CD4-positive, alpha-beta memory T cell (primary cell): ENCODE measurements around the gene AGAP1. TPM values are rescaled to one million over a fixed set of nuclear protein-coding genes. Genes with fewer than 3 reads are reported as not detected.
A peak's percentile ranks its signal among the peaks of the same experiment; 100 is the strongest.
"Not testable (repeated sequence)": the region's sequence is repeated elsewhere in the genome, so short reads cannot be mapped to it uniquely, and the experiment has no call there.

Experiments used
- CTCF ChIA-PET: fragments of 350-600 bp; sonication (Branson Sonifier 250); formaldehyde crosslinking; loops from one replicate; lab custom pipeline; 2021; ENCODE audit warnings: inconsistent platforms; ENCODE audit not compliant: partially characterized antibody; lab: Charles Lee
- POLR2A ChIA-PET: fragments of 350-600 bp; sonication (Branson Sonifier 250); formaldehyde crosslinking; loops from one replicate; lab custom pipeline; 2021; ENCODE audit not compliant: partially characterized antibody; lab: Charles Lee
- DNase-seq, 5 donors: peaks; one replicate each; pipeline versions ENCODE4 v3.0.0 to v3.0.0-alpha.2; 2020 to 2022; ENCODE audit warnings: mixed read lengths in 1 of 5
- H3K27ac ChIP-seq: one replicate; pipeline ENCODE4 v1.7.0; 2013; ENCODE audit warnings: low read depth, low read length
- H3K27me3 ChIP-seq: 2 replicates; pipeline ENCODE4 v1.7.0; 2013; ENCODE audit warnings: mild to moderate bottlenecking, low read length, moderate library complexity; ENCODE audit not compliant: insufficient read depth
- H3K36me3 ChIP-seq: 2 replicates; pipeline ENCODE4 v1.7.0; 2013; ENCODE audit warnings: mild to moderate bottlenecking, low read length, moderate library complexity; ENCODE audit not compliant: insufficient read depth
- H3K4me1 ChIP-seq: 2 replicates; pipeline ENCODE4 v1.7.0; 2013; ENCODE audit warnings: mild to moderate bottlenecking, low read length, moderate library complexity; ENCODE audit not compliant: insufficient read depth
- H3K4me3 ChIP-seq, 2 donors: one replicate each; pipeline ENCODE4 v1.7.0; 2013; ENCODE audit warnings: low read length in 2 of 2, mild to moderate bottlenecking in 1 of 2
- H3K9me3 ChIP-seq, 2 donors: one replicate each; pipeline ENCODE4 v1.7.0; 2013; ENCODE audit warnings: low read length in 2 of 2, control low read depth in 1 of 2; ENCODE audit not compliant: control insufficient read depth in 1 of 2
- H3K27ac Mint-ChIP-seq, 7 donors: one replicate each; pipeline ENCODE4 v1.8.0; 2020 to 2021; ENCODE audit warnings: mixed read lengths in 7 of 7, mild to moderate bottlenecking in 6 of 7, inconsistent platforms in 3 of 7, moderate library complexity in 3 of 7
- H3K27me3 Mint-ChIP-seq, 2 donors: one replicate each; pipeline ENCODE4 v1.8.0; 2020 to 2021; ENCODE audit warnings: mixed read lengths in 2 of 2
- H3K36me3 Mint-ChIP-seq, 2 donors: one replicate each; pipeline ENCODE4 v1.8.0; 2020 to 2021; ENCODE audit warnings: mixed read lengths in 2 of 2, inconsistent platforms in 1 of 2, mild to moderate bottlenecking in 1 of 2
- H3K4me1 Mint-ChIP-seq, 4 donors: one replicate each; pipeline ENCODE4 v1.8.0; 2020 to 2021; ENCODE audit warnings: mixed read lengths in 4 of 4, mild to moderate bottlenecking in 1 of 4
- H3K4me3 Mint-ChIP-seq, 8 donors: one replicate each; pipeline ENCODE4 v1.8.0; 2020 to 2021; ENCODE audit warnings: mixed read lengths in 8 of 8, mild to moderate bottlenecking in 7 of 8, moderate library complexity in 6 of 8, inconsistent platforms in 3 of 8
- H3K9me3 Mint-ChIP-seq, 8 donors: one replicate each; pipeline ENCODE4 v1.8.0; 2020 to 2021; ENCODE audit warnings: mixed read lengths in 8 of 8, mild to moderate bottlenecking in 5 of 8, inconsistent platforms in 3 of 8, moderate library complexity in 1 of 8
- intact Hi-C: fragments of 100-400 bp; cut with micrococcal nuclease; formaldehyde crosslinking; loops from one replicate; pipeline ENCODE4 v1.15.1; 2023
- polyA plus RNA-seq, 2 donors: library from polyadenylated mRNA; unstranded; fragments of 300-500 nt; fragmentation: Illumina TruSeq; gene quantifications; one replicate each; pipeline ENCODE4 v1.2.3, GENCODE V29; 2021
- total RNA-seq, 2 experiments: library from RNA; stranded (reverse); gene quantifications; one replicate each; pipeline ENCODE4 v1.2.3, GENCODE V29; 2021

Gene AGAP1
- total and polyA plus RNA-seq, 4 experiments from 2014 or later: 0.24 to 2.9 (median 1.9) TPM

DNA sequence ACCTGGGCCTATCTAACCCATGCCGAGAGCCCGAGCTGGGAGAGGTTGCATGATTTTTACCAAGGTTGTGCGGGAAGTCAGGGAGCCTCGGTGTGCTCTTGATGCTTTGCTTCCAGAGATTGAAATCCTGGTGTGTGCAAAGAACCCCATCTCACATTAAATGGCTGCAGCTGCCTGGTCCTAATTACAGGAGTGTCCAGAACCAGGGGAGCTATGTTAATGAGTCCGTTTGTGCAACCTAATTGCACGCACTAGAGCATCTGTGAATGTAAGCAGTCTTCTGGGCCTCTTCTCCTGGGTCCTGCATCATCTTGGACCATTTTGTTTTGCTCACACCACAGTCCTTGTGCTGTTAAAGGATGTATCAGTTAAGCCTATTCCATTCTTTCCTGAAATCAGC lies 263.8 kb downstream of the AGAP1 start:
- no peaks in the 10 kb centered on the region for H3K27me3 ChIP-seq
- H3K9me3 ChIP-seq: no peaks in the 10 kb centered on the region
- no peak for DNase-seq
- no peak overlapping the region for H3K4me3 Mint-ChIP-seq
- peaks cover 0 to 2% of the 10 kb centered on the region in 2 donors for H3K27me3 Mint-ChIP-seq
- no peaks in the 10 kb centered on the region for H3K36me3 ChIP-seq
- no peak overlapping the region for H3K4me3 ChIP-seq
- no peaks in the 10 kb centered on the region for H3K36me3 Mint-ChIP-seq
- H3K27ac ChIP-seq: no peak overlapping the region
- no peak overlapping the region for H3K27ac Mint-ChIP-seq
- ChIA-PET POLR2A (no interaction called here), CTCF (interaction anchor here (3.2 to 3.6 kb wide), 2 partner anchors 9 to 11 kb away, joined by 11 to 17 read pairs; no protein-coding TSS in a partner anchor)
- H3K4me1 ChIP-seq: no peaks in the 10 kb centered on the region
- no peaks in the 10 kb centered on the region for H3K9me3 Mint-ChIP-seq
- H3K4me1 Mint-ChIP-seq: no peaks in the 10 kb centered on the region
- intact Hi-C loops: no loop called here

DNA sequence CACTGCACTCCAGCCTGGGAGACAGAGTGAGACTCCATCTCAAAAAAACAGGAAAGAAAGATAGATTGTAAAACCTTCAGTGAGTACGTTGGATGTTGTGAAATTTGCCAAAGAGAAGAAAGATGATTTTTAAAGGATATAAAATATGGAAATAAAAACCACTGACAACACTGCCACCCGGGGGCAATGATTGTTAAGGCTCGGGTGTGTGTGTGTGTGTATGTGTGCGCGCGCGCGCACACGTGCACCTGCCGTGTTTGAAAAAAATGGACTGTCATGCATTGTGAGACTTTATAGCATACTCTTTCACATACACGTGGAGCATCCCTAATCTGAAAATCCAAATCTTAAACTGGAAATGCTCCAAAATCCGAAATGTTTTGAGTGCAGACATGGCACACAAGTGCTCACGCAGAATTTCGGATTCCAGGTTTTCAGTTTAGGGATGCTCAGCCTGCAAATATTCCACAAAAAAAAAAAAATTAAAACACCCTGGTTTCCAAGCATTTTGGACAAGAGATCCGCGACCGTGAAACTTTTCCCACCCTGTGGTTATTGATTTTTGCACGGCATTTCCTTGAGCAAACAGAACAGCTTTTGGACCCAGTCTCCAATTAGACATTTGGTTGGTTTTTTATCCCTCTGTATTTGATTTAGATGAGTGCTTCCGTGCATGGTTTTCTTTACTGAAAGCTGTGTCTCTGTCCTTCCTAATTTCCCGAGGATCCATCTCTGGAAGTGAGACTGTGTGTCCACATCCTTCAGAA lies 269.2 kb downstream of the AGAP1 start:
- intact Hi-C loops: no loop called here
- Histone ChIP-seq H3K27me3 (no peaks in the 10 kb centered on the region), H3K4me1 (no peaks in the 10 kb centered on the region), H3K4me3 (no peak overlapping the region), H3K36me3 (no peaks in the 10 kb centered on the region), H3K27ac (no peak overlapping the region), H3K9me3 (no peaks in the 10 kb centered on the region)
- DNase-seq: no peak
- Mint-ChIP-seq H3K4me3 (no peak overlapping the region), H3K4me1 (peaks cover 0 to 4% (median 2%) of the 10 kb centered on the region in 4 donors), H3K27ac (no peak overlapping the region), H3K36me3 (no peaks in the 10 kb centered on the region), H3K9me3 (no peaks in the 10 kb centered on the region), H3K27me3 (peaks cover 2 to 3% of the 10 kb centered on the region in 2 donors)
- ChIA-PET POLR2A (no interaction called here), CTCF (interaction anchor here (1.1 kb wide), 1 partner anchor 17 kb away, joined by 3 read pairs; no protein-coding TSS in a partner anchor)

DNA sequence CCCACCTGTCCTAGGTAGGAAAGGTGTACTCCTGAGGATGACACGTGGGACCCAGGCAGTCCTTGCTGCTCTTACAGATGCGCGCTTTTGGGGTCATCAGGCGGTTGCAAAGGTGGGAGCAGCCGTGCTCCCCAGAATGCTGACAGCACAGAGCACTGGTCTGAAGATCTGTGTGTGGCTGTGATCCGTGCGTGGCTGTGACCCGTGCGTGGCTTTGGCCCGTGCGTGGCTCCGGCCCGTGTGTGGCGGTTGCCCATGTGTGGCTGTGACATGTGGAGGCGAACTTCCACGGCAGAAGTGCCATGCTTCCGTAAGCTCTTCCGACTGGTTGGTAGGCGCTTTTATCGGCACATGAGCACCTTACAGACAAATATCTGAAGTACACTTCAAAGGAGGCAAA lies 270.0 kb downstream of the AGAP1 start:
- H3K27me3 Mint-ChIP-seq: peaks cover 2 to 3% of the 10 kb centered on the region in 2 donors
- H3K27ac Mint-ChIP-seq: no peak overlapping the region
- no peaks in the 10 kb centered on the region for H3K27me3 ChIP-seq
- intact Hi-C loops: no loop called here
- no peak overlapping the region for H3K27ac ChIP-seq
- no peaks in the 10 kb centered on the region for H3K4me1 ChIP-seq
- H3K36me3 ChIP-seq: no peaks in the 10 kb centered on the region
- H3K36me3 Mint-ChIP-seq: no peaks in the 10 kb centered on the region
- ChIA-PET POLR2A (no interaction called here), CTCF (interaction anchor here (1.1 kb wide), 1 partner anchor 18 kb away, joined by 3 read pairs; no protein-coding TSS in a partner anchor)
- no peak overlapping the region for H3K4me3 ChIP-seq
- H3K9me3 Mint-ChIP-seq: no peaks in the 10 kb centered on the region
- H3K9me3 ChIP-seq: no peaks in the 10 kb centered on the region
- no peak overlapping the region for H3K4me3 Mint-ChIP-seq
- DNase-seq: no peak
- H3K4me1 Mint-ChIP-seq: peaks cover 0 to 4% (median 2%) of the 10 kb centered on the region in 4 donors

DNA sequence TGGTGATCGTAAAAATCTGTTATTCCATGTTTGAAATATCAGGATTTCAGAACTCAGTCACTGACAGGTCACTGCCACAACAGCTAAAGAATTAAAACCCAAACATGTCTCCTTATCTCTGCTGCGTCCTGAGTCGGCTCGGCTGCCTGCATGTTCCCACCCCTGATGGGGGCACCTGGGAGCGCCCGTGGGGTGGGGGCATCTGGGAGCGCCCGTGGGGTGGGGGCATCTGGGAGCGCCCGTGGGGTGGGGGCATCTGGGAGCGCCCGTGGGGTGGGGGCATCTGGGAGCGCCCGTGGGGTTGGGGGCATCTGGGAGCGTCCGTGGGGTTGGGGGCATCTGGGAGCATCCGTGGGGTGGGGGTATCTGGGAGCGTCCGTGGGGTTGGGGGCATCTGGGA lies 270.6 kb downstream of the AGAP1 start:
- not testable (repeated sequence) for H3K36me3 Mint-ChIP-seq
- CTCF ChIA-PET: interaction anchor here (1.1 to 1.8 kb wide), 2 partner anchors 19 to 417 kb away, joined by 3 to 14 read pairs; no protein-coding TSS in a partner anchor

DNA sequence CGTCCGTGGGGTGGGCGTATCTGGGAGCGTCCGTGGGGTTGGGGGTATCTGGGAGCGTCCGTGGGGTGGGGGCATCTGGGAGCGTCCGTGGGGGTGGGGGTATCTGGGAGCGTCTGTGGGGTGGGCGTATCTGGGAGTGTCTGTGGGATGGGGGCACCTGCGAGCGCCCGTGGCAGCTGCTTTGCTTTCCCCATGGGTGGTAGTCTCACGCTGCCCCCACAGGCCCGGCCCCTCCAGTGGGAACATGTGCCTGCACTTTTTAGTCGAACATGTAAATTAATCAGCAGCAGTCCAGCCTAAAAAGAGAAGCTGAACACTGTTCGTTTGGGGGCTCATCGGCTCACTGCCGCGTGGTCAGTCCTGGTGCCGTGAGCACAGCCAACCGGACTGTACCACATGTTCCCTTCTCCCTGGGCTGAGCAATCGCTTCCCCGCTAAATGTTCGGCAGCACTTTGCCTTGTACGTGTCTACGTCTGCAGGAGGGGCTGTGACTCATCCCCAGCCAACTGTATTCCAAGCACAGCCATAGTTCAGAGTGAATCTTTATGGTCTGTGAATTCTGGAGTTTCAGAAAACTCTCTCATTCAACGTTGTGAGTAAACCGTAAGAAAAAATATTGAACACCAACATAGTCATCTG lies 271.5 kb downstream of the AGAP1 start:
- intact Hi-C loops: no loop called here

More for the DNA sequence above, 270.6 kb downstream of the AGAP1 start:
- H3K27ac ChIP-seq, H3K27ac Mint-ChIP-seq, H3K27me3 ChIP-seq, intact Hi-C loops, H3K27me3 Mint-ChIP-seq, H3K36me3 ChIP-seq, H3K4me1 Mint-ChIP-seq, POLR2A ChIA-PET, H3K4me3 Mint-ChIP-seq, H3K9me3 Mint-ChIP-seq, H3K4me3 ChIP-seq, DNase-seq, H3K4me1 ChIP-seq, H3K9me3 ChIP-seq: not testable (repeated sequence)

DNA sequence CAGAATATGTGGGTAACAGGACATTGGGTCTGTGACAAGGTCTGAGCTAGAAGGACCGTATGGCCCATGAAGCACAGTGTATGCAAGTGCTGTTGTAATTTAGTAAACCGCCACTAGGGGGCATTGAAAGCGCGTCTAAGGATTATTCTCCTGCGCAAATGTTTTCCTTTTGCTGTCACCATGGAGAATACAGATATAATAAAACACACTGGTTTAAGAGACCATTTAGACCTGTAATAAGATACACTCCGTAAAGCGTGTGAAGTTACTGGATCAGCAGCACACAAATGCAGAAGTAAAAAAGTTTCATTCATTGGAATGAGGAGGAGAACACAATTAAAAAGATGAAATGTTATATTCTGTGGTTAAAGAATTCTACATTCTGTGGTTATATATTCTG lies 272.4 kb downstream of the AGAP1 start:
- DNase-seq: peak in 4 of 5 donors; percentile 38 to 47 (median 46)

More for the DNA sequence above, 271.5 kb downstream of the AGAP1 start:
- Histone ChIP-seq H3K4me1 (no peaks in the 10 kb centered on the region), H3K36me3 (no peaks in the 10 kb centered on the region), H3K27ac (no peak overlapping the region), H3K9me3 (no peaks in the 10 kb centered on the region), H3K4me3 (no peak overlapping the region), H3K27me3 (no peaks in the 10 kb centered on the region)
- POLR2A ChIA-PET: no interaction called here
- no peak overlapping the region for H3K27ac Mint-ChIP-seq
- no peak overlapping the region for H3K4me3 Mint-ChIP-seq
- H3K27me3 Mint-ChIP-seq: peaks cover 2 to 3% of the 10 kb centered on the region in 2 donors
- CTCF ChIA-PET: interaction anchor here (0.7 to 2.0 kb wide), 22 partner anchors 9 to 1808 kb away, joined by 3 to 17 read pairs (median 4); no protein-coding TSS in a partner anchor
- no peaks in the 10 kb centered on the region for H3K9me3 Mint-ChIP-seq
- peaks cover 0 to 4% (median 2%) of the 10 kb centered on the region in 4 donors for H3K4me1 Mint-ChIP-seq
- no peaks in the 10 kb centered on the region for H3K36me3 Mint-ChIP-seq
- no peak for DNase-seq

DNA sequence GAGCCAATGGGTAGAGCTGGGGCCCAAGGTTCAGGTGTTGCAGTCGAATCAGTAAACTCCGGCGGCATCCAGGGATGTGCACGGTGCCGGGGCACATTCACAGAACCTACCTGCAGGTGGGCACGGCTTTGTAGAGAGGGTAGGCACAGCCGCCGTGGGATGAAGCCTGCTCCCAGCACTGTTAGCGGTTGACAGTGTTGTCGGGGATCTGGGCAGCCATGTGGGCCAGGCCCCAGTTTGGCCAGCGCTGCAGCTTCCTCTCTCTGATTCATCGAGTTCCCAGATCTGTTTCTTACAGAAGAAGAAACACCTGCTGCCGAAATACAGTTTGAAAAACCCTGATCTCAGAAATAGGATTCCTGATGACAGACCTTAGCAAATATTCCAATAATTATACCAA lies 274.8 kb downstream of the AGAP1 start:
- intact Hi-C loops: no loop called here
- Histone ChIP-seq H3K4me1 (no peaks in the 10 kb centered on the region), H3K36me3 (no peaks in the 10 kb centered on the region), H3K4me3 (no peak overlapping the region), H3K27me3 (no peaks in the 10 kb centered on the region), H3K27ac (no peak overlapping the region), H3K9me3 (no peaks in the 10 kb centered on the region)
- H3K4me3 Mint-ChIP-seq: no peak overlapping the region
- peaks cover 0 to 4% (median 2%) of the 10 kb centered on the region in 4 donors for H3K4me1 Mint-ChIP-seq
- peaks cover 0 to 2% of the 10 kb centered on the region in 2 donors for H3K27me3 Mint-ChIP-seq
- ChIA-PET POLR2A (no interaction called here), CTCF (interaction anchor here (1.4 kb wide), 1 partner anchor 9 kb away, joined by 5 read pairs; no protein-coding TSS in a partner anchor)
- H3K9me3 Mint-ChIP-seq: peaks cover 0 to 2% (median 0%) of the 10 kb centered on the region in 8 donors
- H3K36me3 Mint-ChIP-seq: no peaks in the 10 kb centered on the region
- no peak for DNase-seq
- H3K27ac Mint-ChIP-seq: no peak overlapping the region

More for the DNA sequence above, 272.4 kb downstream of the AGAP1 start:
- Histone ChIP-seq H3K9me3 (no peaks in the 10 kb centered on the region), H3K27me3 (no peaks in the 10 kb centered on the region), H3K27ac (no peak overlapping the region), H3K4me3 (no peak overlapping the region), H3K4me1 (no peaks in the 10 kb centered on the region), H3K36me3 (no peaks in the 10 kb centered on the region)
- intact Hi-C loops: loop anchor here (1.0 to 2.0 kb wide), 2 partner anchors 415 to 1307 kb away; no protein-coding TSS in a partner anchor
- Mint-ChIP-seq H3K36me3 (no peaks in the 10 kb centered on the region), H3K27ac (peak overlapping the region in 1 of 7 donors; percentile 85), H3K27me3 (peaks cover 2 to 3% of the 10 kb centered on the region in 2 donors), H3K4me1 (peaks cover 0 to 4% (median 2%) of the 10 kb centered on the region in 4 donors), H3K9me3 (no peaks in the 10 kb centered on the region), H3K4me3 (no peak overlapping the region)
- ChIA-PET POLR2A (no interaction called here), CTCF (interaction anchor here (0.6 to 2.0 kb wide), 27 partner anchors 9 to 1807 kb away, joined by 3 to 17 read pairs (median 4); no protein-coding TSS in a partner anchor)
